ENCODE results near the gene PYDC2. TPM values are rescaled to one million over a fixed set of nuclear protein-coding genes. Genes with fewer than 3 reads are reported as not detected.

PYDC2 gene
- total RNA-seq, 1 donor from 2014 or later: not detected

DNA sequence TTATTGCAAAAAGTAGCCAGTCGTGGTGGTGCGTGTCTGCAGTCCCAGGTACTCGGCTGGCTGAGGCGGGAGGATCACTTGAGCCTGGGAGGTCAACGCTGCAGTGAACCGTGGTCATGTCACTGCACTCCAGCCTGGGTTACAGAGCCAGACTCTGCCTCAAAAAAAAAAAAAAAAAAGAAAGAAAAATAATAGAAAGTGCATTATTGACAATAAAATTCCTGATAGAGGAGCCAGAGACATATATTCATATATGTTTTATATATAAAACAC, 43.6 kb upstream of the PYDC2 start:
- Mint-ChIP-seq H3K4me1 (ENCODE audit: low read depth, unreplicated experiment) (peaks cover 13% of the 10 kb centered on the region), H3K36me3 (ENCODE audit: unreplicated experiment) (no peaks in the 10 kb centered on the region), H3K27me3 (ENCODE audit: unreplicated experiment) (peaks cover 3% of the 10 kb centered on the region), H3K4me3 (ENCODE audit: unreplicated experiment) (no peak overlapping the region), H3K27ac (ENCODE audit: unreplicated experiment) (no peak overlapping the region), H3K9me3 (ENCODE audit: unreplicated experiment) (peaks cover 4% of the 10 kb centered on the region)
- TF ChIP-seq, protein P1, sequence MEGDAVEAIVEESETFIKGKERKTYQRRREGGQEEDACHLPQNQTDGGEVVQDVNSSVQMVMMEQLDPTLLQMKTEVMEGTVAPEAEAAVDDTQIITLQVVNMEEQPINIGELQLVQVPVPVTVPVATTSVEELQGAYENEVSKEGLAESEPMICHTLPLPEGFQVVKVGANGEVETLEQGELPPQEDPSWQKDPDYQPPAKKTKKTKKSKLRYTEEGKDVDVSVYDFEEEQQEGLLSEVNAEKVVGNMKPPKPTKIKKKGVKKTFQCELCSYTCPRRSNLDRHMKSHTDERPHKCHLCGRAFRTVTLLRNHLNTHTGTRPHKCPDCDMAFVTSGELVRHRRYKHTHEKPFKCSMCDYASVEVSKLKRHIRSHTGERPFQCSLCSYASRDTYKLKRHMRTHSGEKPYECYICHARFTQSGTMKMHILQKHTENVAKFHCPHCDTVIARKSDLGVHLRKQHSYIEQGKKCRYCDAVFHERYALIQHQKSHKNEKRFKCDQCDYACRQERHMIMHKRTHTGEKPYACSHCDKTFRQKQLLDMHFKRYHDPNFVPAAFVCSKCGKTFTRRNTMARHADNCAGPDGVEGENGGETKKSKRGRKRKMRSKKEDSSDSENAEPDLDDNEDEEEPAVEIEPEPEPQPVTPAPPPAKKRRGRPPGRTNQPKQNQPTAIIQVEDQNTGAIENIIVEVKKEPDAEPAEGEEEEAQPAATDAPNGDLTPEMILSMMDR (IDR thresholded peaks at IDR 0.05; ENCODE audit: partially characterized antibody, unreplicated experiment): no peak
- no peak for DNase-seq

DNA sequence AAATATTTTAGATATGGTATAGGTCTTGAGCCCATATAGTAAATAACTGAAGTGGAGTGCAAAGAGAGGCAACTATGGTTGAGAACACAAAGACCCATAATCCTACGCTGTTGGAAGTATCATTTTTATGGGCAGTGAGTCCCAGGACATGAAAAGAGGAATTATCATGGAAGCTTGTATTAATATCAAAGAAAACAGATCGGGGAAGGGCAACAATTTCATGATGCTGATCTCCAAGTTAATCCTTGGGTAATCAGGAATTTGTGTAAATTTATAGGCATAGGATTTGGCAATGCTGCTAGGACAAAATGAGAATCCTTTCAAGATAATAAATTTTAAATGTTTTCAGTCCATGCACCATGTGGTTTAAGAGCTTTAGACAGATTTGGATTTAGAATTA, 40.2 kb upstream of the PYDC2 start:
- no peak for DNase-seq
- H3K27ac Mint-ChIP-seq (ENCODE audit: unreplicated experiment): no peak overlapping the region
- H3K27me3 Mint-ChIP-seq (ENCODE audit: unreplicated experiment): no peaks in the 10 kb centered on the region
- H3K4me1 Mint-ChIP-seq (ENCODE audit: low read depth, unreplicated experiment): peaks cover 10% of the 10 kb centered on the region
- H3K9me3 Mint-ChIP-seq (ENCODE audit: unreplicated experiment): no peaks in the 10 kb centered on the region
- H3K36me3 Mint-ChIP-seq (ENCODE audit: unreplicated experiment): no peaks in the 10 kb centered on the region
- TF ChIP-seq, protein P1 (IDR thresholded peaks at IDR 0.05; ENCODE audit: partially characterized antibody, unreplicated experiment): no peak
- H3K4me3 Mint-ChIP-seq (ENCODE audit: unreplicated experiment): no peak overlapping the region

GRCh38 chr3:191424881-191425280, 36.1 kb upstream of the PYDC2 start:
- TF ChIP-seq, protein P1 (IDR thresholded peaks at IDR 0.05; ENCODE audit: partially characterized antibody, unreplicated experiment): no peak
- no peak overlapping the region for H3K27ac Mint-ChIP-seq (ENCODE audit: unreplicated experiment)
- no peak for DNase-seq
- no peaks in the 10 kb centered on the region for H3K36me3 Mint-ChIP-seq (ENCODE audit: unreplicated experiment)
- no peaks in the 10 kb centered on the region for H3K9me3 Mint-ChIP-seq (ENCODE audit: unreplicated experiment)
- no peak overlapping the region for H3K4me3 Mint-ChIP-seq (ENCODE audit: unreplicated experiment)
- peaks cover 10% of the 10 kb centered on the region for H3K4me1 Mint-ChIP-seq (ENCODE audit: low read depth, unreplicated experiment)
- no peaks in the 10 kb centered on the region for H3K27me3 Mint-ChIP-seq (ENCODE audit: unreplicated experiment)

DNA sequence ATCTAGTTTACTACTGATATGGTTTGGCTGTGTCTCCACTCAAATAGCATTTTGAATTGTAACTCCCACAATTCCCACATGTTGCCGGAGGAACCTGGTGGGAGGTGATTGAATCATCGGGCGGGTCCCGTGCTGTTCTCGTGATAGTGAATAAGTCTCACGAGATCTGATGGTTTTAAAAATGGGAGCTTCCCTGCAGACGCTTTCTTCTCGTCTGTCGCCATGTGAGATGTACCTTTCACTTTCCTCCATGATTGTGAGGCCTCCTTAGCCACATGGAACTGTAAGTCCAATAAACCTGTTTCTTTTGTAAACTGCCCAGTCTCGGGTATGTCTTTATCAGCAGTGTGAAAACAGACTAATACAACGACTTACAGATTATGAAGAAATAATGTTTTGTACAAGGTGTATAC, 35.6 kb upstream of the PYDC2 start:
- no peaks in the 10 kb centered on the region for H3K27me3 Mint-ChIP-seq (ENCODE audit: unreplicated experiment)
- H3K4me3 Mint-ChIP-seq (ENCODE audit: unreplicated experiment): no peak overlapping the region
- no peaks in the 10 kb centered on the region for H3K9me3 Mint-ChIP-seq (ENCODE audit: unreplicated experiment)
- TF ChIP-seq, protein P1 (IDR thresholded peaks at IDR 0.05; ENCODE audit: partially characterized antibody, unreplicated experiment): no peak
- H3K36me3 Mint-ChIP-seq (ENCODE audit: unreplicated experiment): no peaks in the 10 kb centered on the region
- H3K4me1 Mint-ChIP-seq (ENCODE audit: low read depth, unreplicated experiment): peaks cover 10% of the 10 kb centered on the region
- no peak for DNase-seq
- no peak overlapping the region for H3K27ac Mint-ChIP-seq (ENCODE audit: unreplicated experiment)

GRCh38 chr3:191426311-191426710, 34.7 kb upstream of the PYDC2 start:
- no peaks in the 10 kb centered on the region for H3K9me3 Mint-ChIP-seq (ENCODE audit: unreplicated experiment)
- H3K27ac Mint-ChIP-seq (ENCODE audit: unreplicated experiment): no peak overlapping the region
- peaks cover 10% of the 10 kb centered on the region for H3K4me1 Mint-ChIP-seq (ENCODE audit: low read depth, unreplicated experiment)
- H3K36me3 Mint-ChIP-seq (ENCODE audit: unreplicated experiment): no peaks in the 10 kb centered on the region
- DNase-seq: no peak
- H3K4me3 Mint-ChIP-seq (ENCODE audit: unreplicated experiment): no peak overlapping the region
- H3K27me3 Mint-ChIP-seq (ENCODE audit: unreplicated experiment): no peaks in the 10 kb centered on the region
- TF ChIP-seq, protein P1 (IDR thresholded peaks at IDR 0.05; ENCODE audit: partially characterized antibody, unreplicated experiment): no peak

Data from glutamatergic neuron (in vitro differentiated cells).